ENCODE measurements around the gene SRRT.

- TF ChIP-seq CTCF (IDR thresholded peaks at IDR 0.05; ENCODE audit: poor library complexity, severe bottlenecking) (no peak), EP300 (conservative IDR thresholded peaks at IDR 0.05; ENCODE audit: poor library complexity, severe bottlenecking) (no peak), TAF1 (IDR thresholded peaks at IDR 0.05; ENCODE audit: low read depth) (no peak), EZH2 (IDR thresholded peaks at IDR 0.05; ENCODE audit: borderline replicate concordance, insufficient read depth, low read length, poor library complexity, severe bottlenecking) (no peak)
Measured at GRCh38 chr7:100875356-100875751, 451 bp downstream of the SRRT start.

All from neural cell (in vitro differentiated cells).